OCI-LY7 (cell line): ENCODE data around the gene GJC2. TPM values are rescaled to one million over a fixed set of nuclear protein-coding genes. Genes with fewer than 3 reads are reported as not detected.

Experiments used
- BruUV-seq: library from RNA; stranded (reverse); fragments of 400-500 nt; replicated peaks from 2 replicates; lab custom pipeline; 2021; lab: Mats Ljungman, UMichigan
- CTCF ChIA-PET: fragments of 300-600 bp; sonication (Branson Sonifier 250); formaldehyde crosslinking; loops from one replicate; lab custom pipeline; 2022; ENCODE audit warnings: antibody characterized with exemption; ENCODE audit not compliant: unreplicated experiment; lab: Charles Lee
- POLR2A ChIA-PET: fragments of 300-600 bp; sonication (Branson Sonifier 250); formaldehyde crosslinking; loops from one replicate; lab custom pipeline; 2022; ENCODE audit warnings: antibody characterized with exemption; lab: Charles Lee
- DNase-seq: peaks from one replicate; pipeline ENCODE4 v3.0.0-alpha.2; 2015; ENCODE audit warnings: low spot score
- H2AFZ ChIP-seq: fragments of 200-600 bp; sonication (generic), shearing (Covaris generic); 2 replicates; pipeline ENCODE4 v1.6.1; 2014; ENCODE audit warnings: mild to moderate bottlenecking, antibody characterized with exemption, low read length, moderate library complexity
- H3K27ac ChIP-seq: fragments of 200-600 bp; sonication (generic); 2 replicates; pipeline ENCODE4 v1.5.1; 2014; ENCODE audit warnings: mixed run types, low read depth, mild to moderate bottlenecking, moderate library complexity, low read length, inconsistent platforms; ENCODE audit not compliant: poor library complexity, severe bottlenecking
- H3K36me3 ChIP-seq: fragments of 200-600 bp; sonication (generic); 2 replicates; pipeline ENCODE4 v1.6.1; 2014; ENCODE audit warnings: mild to moderate bottlenecking, antibody characterized with exemption, low read length, moderate library complexity, mixed read lengths; ENCODE audit not compliant: insufficient read depth
- H3K4me1 ChIP-seq: fragments of 200-600 bp; sonication (generic); 2 replicates; pipeline ENCODE4 v1.5.1; 2014; ENCODE audit warnings: mild to moderate bottlenecking, low read length; ENCODE audit not compliant: insufficient read depth, poor library complexity, severe bottlenecking
- H3K4me2 ChIP-seq: fragments of 200-600 bp; sonication (generic); 2 replicates; pipeline ENCODE4 v1.6.1; 2014; ENCODE audit warnings: mild to moderate bottlenecking, low read length
- H3K4me3 ChIP-seq: fragments of 200-600 bp; sonication (generic); 2 replicates; pipeline ENCODE4 v1.5.1; 2014; ENCODE audit warnings: mild to moderate bottlenecking, low read depth, low read length; ENCODE audit not compliant: poor library complexity, severe bottlenecking
- H3K79me2 ChIP-seq: fragments of 200-600 bp; sonication (generic); 2 replicates; pipeline ENCODE4 v1.6.1; 2016; ENCODE audit warnings: low read depth, mild to moderate bottlenecking, low read length, moderate library complexity, mixed read lengths; ENCODE audit not compliant: insufficient read depth
- H3K9me2 ChIP-seq: fragments of 200-600 bp; sonication (generic); 2 replicates; pipeline ENCODE4 v1.6.1; 2016; ENCODE audit warnings: mild to moderate bottlenecking, low read length, mixed read lengths; ENCODE audit not compliant: insufficient read depth
- H3K9me3 ChIP-seq: fragments of 200-600 bp; sonication (generic); 2 replicates; pipeline ENCODE4 v1.6.1; 2014; ENCODE audit warnings: mild to moderate bottlenecking, mixed run types, low read length, mixed read lengths
- H4K20me1 ChIP-seq: fragments of 200-600 bp; sonication (generic); 2 replicates; pipeline ENCODE4 v1.6.1; 2014; ENCODE audit warnings: mild to moderate bottlenecking, antibody characterized with exemption, low read length, moderate library complexity, mixed read lengths; ENCODE audit not compliant: insufficient read depth
- CTCF ChIP-seq: fragments of 200-600 bp; sonication (generic); conservative IDR thresholded peaks from 2 replicates; pipeline ENCODE4 v1.5.1; 2014; ENCODE audit warnings: mild to moderate bottlenecking, antibody characterized with exemption, low read length, moderate library complexity, mixed read lengths
- EZH2phosphoT487 ChIP-seq: fragments of 200-600 bp; sonication (generic); IDR thresholded peaks from 2 replicates; pipeline ENCODE4 v1.6.1; 2018; ENCODE audit warnings: low read depth, borderline replicate concordance, mild to moderate bottlenecking, mixed run types, antibody characterized with exemption, low read length, moderate library complexity, mixed read lengths
- intact Hi-C: fragments of 100-400 bp; cut with micrococcal nuclease; formaldehyde crosslinking; loops from one replicate; pipeline ENCODE4 v1.10.0; 2022; ENCODE audit not compliant: unreplicated experiment
- total RNA-seq, 2 experiments: library from RNA; depleted of rRNA in 1 of 2; stranded (reverse); fragments of >200 nt in 1 of 2; shearing (Covaris generic) in 1 of 2; gene quantifications; 2 replicates each; pipeline ENCODE4 v1.2.3, GENCODE V29; 2014 to 2022

The GJC2 gene
- total RNA-seq, 2 experiments from 2014 or later: 0.22 to 0.80 TPM

GRCh38 chr1:228197555-228198147 lies 47.9 kb downstream of the GJC2 start:
- CTCF ChIA-PET: no interaction called here
- POLR2A ChIA-PET: no interaction called here
- H3K4me2 ChIP-seq: no peak overlapping the region
- no TSS peak for BruUV-seq
- TF ChIP-seq CTCF (no peak), EZH2phosphoT487 (no peak)
- no peak for DNase-seq
- no peaks in the 10 kb centered on the region for H3K36me3 ChIP-seq
- peaks cover 20% of the 10 kb centered on the region; the same call in 1 of the 2 replicates for H3K9me3 ChIP-seq
- no peak overlapping the region for H3K4me3 ChIP-seq
- no peak overlapping the region for H2AFZ ChIP-seq
- intact Hi-C loops: no loop called here
- no peaks in the 10 kb centered on the region for H4K20me1 ChIP-seq
- H3K9me2 ChIP-seq: no peaks in the 10 kb centered on the region
- H3K27ac ChIP-seq: no peak overlapping the region
- H3K4me1 ChIP-seq: no peaks in the 10 kb centered on the region
- H3K79me2 ChIP-seq: no peaks in the 10 kb centered on the region

GRCh38 chr1:228198977-228199590 lies 49.4 kb downstream of the GJC2 start:
- no peaks in the 10 kb centered on the region for H4K20me1 ChIP-seq
- intact Hi-C loops: no loop called here
- BruUV-seq: no TSS peak
- no peak overlapping the region for H3K4me3 ChIP-seq
- no peaks in the 10 kb centered on the region for H3K79me2 ChIP-seq
- H3K27ac ChIP-seq: no peak overlapping the region
- POLR2A ChIA-PET: interaction anchor here (0.7 kb wide), 1 partner anchor 21 kb away, joined by 3 read pairs; no protein-coding TSS in a partner anchor
- H2AFZ ChIP-seq: no peak overlapping the region
- no peak overlapping the region for H3K4me2 ChIP-seq
- no peaks in the 10 kb centered on the region for H3K36me3 ChIP-seq
- CTCF ChIA-PET: no interaction called here
- DNase-seq: peak; percentile 29
- H3K4me1 ChIP-seq: no peaks in the 10 kb centered on the region
- H3K9me2 ChIP-seq: no peaks in the 10 kb centered on the region
- TF ChIP-seq EZH2phosphoT487 (no peak), CTCF (no peak)
- H3K9me3 ChIP-seq: peaks cover 20% of the 10 kb centered on the region; the same call in 1 of the 2 replicates

GRCh38 chr1:228204958-228205357 lies 55.2 kb downstream of the GJC2 start:
- intact Hi-C loops: no loop called here
- no TSS peak for BruUV-seq

More at GRCh38 chr1:228204958-228205357, 55.2 kb downstream of the GJC2 start:
- ChIA-PET CTCF (no interaction called here), POLR2A (no interaction called here)
- no peak for DNase-seq
- no peaks in the 10 kb centered on the region for H3K36me3 ChIP-seq
- H3K4me3 ChIP-seq: no peak overlapping the region
- no peaks in the 10 kb centered on the region for H3K9me2 ChIP-seq
- no peak overlapping the region for H2AFZ ChIP-seq
- H4K20me1 ChIP-seq: no peaks in the 10 kb centered on the region
- H3K79me2 ChIP-seq: no peaks in the 10 kb centered on the region
- no peaks in the 10 kb centered on the region for H3K4me1 ChIP-seq
- no peak overlapping the region for H3K4me2 ChIP-seq
- no peak for TF ChIP-seq CTCF
- TF ChIP-seq EZH2phosphoT487: no peak
- peaks cover 5% of the 10 kb centered on the region; the same call in 1 of the 2 replicates for H3K9me3 ChIP-seq
- H3K27ac ChIP-seq: no peak overlapping the region
